ENCODE measurements around the gene ROMO1. TPM values are rescaled to one million over a fixed set of nuclear protein-coding genes. Genes with fewer than 3 reads are reported as not detected.

ROMO1 gene
- total and polyA plus RNA-seq, 4 experiments from 2014 or later, result 38.4 to 335 (median 158) TPM

DNA sequence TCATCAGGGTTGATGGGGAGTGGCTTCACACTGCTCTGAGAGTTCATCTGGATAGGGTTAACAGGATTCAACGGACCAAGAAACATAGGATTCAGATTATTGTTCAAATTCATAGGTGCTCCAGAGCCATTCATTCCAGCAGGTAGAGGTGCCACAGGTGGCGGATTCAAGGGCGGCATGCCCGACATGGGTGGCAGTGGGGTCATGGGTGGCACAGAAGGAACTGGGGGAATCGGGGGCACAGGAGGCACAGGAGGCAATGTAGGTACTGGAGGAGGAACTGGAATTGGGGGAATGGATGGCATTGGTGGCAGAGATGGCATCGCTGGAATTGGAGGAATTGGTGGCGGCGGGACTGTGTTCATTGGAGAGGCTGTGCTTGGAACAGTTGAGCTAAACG, 44.8 kb upstream of the ROMO1 start:
- no peaks in the 10 kb centered on the region for H3K27me3 ChIP-seq (ENCODE audit: insufficient read depth, low read length)
- Mint-ChIP-seq H3K27me3 (no peaks in the 10 kb centered on the region), H3K9me3 (no peaks in the 10 kb centered on the region), H3K27ac (no peak overlapping the region), H3K4me3 (no peak overlapping the region), H3K36me3 (peaks cover 16 to 30% of the 10 kb centered on the region in 2 donors), H3K4me1 (peaks cover 30 to 62% (median 34%) of the 10 kb centered on the region in 4 donors)
- H3K4me3 ChIP-seq (ENCODE audit: low read length in 2 of 2), result no peak overlapping the region
- CTCF ChIA-PET (ENCODE audit: partially characterized antibody), result interaction anchor here (1.2 kb wide), 1 partner anchor 50 kb away, joined by 3 read pairs; no protein-coding TSS in a partner anchor
- no peak for DNase-seq
- intact Hi-C loops (cut with micrococcal nuclease), result no loop called here
- peaks cover 61% of the 10 kb centered on the region for H3K4me1 ChIP-seq (ENCODE audit: insufficient read depth, low read length)
- H3K27ac ChIP-seq (ENCODE audit: low read depth, low read length), result no peak overlapping the region
- no peaks in the 10 kb centered on the region for H3K9me3 ChIP-seq (ENCODE audit: control insufficient read depth in 1 of 2, low read length in 2 of 2)
- H3K36me3 ChIP-seq (ENCODE audit: insufficient read depth, low read length), result peaks cover 37% of the 10 kb centered on the region
- POLR2A ChIA-PET (ENCODE audit: partially characterized antibody), result interaction anchor here (5.2 kb wide), 1 partner anchor 9 kb away, joined by 26 read pairs; the partner anchor contains the start of genes CPNE1 and RBM12

DNA sequence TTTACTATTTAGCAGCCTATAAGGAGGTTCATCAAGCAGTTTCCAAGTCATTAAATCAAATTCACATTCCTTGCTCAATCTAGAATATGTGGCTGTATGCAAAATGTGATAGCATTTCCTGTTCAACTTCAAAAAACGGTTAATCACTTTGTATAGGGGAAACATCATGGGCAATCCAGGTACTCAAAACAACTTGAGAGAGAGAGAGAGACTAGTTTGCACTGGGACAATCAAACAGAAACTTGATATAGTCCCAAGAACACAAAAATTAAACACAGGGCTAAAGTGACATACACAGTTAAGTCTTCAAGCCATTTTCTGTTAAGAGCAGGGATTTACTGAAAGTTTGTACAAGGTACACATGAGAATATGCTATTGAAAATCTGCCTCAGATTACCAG, 41.9 kb upstream of the ROMO1 start:
- peak overlapping the region; percentile 29 for H3K27ac ChIP-seq (ENCODE audit: low read depth, low read length)

DNA sequence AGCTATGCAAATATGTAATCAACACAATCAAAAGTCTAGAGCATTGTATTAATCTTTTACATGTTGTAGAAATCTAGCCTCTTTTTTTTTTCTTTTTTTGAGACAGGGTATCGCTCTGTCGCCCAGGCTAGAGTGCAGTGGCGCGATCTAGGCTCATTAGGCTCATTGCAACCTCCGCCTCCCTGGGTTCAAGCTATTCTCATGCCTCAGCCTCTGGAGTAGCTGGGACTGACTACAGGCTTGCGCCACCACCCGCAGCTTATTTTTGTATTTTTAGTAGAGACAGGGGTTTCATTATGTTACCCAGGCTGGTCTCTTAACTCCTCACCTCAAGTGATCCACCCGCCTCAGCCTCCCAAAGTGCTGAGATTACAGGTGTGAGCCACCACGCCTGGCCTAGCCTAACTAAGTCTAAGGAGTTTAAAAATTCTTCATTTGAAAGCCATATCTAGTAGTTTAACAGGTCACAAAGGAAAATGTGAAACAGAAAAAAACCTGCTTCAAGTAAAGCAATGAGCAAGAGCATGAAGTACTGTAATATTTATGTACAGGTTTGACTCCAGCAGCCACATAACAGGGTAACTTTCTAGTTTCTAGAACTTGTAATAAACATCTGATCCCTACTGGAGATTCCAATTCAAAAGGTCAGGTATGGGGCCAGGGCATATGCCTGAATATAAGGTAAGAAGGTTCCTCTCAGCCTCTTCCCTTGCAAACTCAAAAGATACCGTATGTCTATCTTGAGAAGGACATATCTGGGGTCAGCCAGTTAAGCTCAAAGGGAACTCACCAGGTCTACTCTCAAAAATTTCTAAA, 38.9 kb upstream of the ROMO1 start:
- H3K4me1 Mint-ChIP-seq, result peaks cover 0 to 87% (median 53%) of the 10 kb centered on the region in 4 donors
- CTCF ChIA-PET (ENCODE audit: partially characterized antibody), result interaction anchor here (1.0 to 1.9 kb wide), 4 partner anchors 15 to 224 kb away, joined by 3 to 6 read pairs (median 4); no protein-coding TSS in a partner anchor
- Histone ChIP-seq H3K9me3 (ENCODE audit: control insufficient read depth in 1 of 2, low read length in 2 of 2) (no peaks in the 10 kb centered on the region), H3K27ac (ENCODE audit: low read depth, low read length) (peak overlapping the region; percentile 99), H3K36me3 (ENCODE audit: insufficient read depth, low read length) (peaks cover 2% of the 10 kb centered on the region), H3K4me1 (ENCODE audit: insufficient read depth, low read length) (peaks cover 89% of the 10 kb centered on the region), H3K4me3 (ENCODE audit: low read length in 2 of 2) (peak overlapping the region; percentile 2 to 26), H3K27me3 (ENCODE audit: insufficient read depth, low read length) (no peaks in the 10 kb centered on the region)
- H3K36me3 Mint-ChIP-seq, result peaks cover 5 to 23% of the 10 kb centered on the region in 2 donors
- POLR2A ChIA-PET (ENCODE audit: partially characterized antibody), result interaction anchor here (0.6 to 2.9 kb wide), 9 partner anchors 10 to 293 kb away, joined by 3 to 21 read pairs (median 4); partner anchors contain the start of genes ERGIC3, NFS1, RBM39 and ROMO1
- peak overlapping the region; percentile 88 to 100 (median 99) for H3K27ac Mint-ChIP-seq
- peak overlapping the region; percentile 60 to 98 (median 96) for H3K4me3 Mint-ChIP-seq
- no peak for DNase-seq
- H3K27me3 Mint-ChIP-seq, result no peaks in the 10 kb centered on the region
- intact Hi-C loops (cut with micrococcal nuclease), result loop anchor here (5.0 kb wide), 2 partner anchors 58 to 292 kb away; partner anchors contain the start of gene SCAND1
- H3K9me3 Mint-ChIP-seq, result no peaks in the 10 kb centered on the region

More for the DNA sequence above, 41.9 kb upstream of the ROMO1 start:
- Mint-ChIP-seq H3K9me3 (no peaks in the 10 kb centered on the region), H3K4me3 (peak overlapping the region; percentile 6 to 76 (median 61)), H3K4me1 (peaks cover 2 to 65% (median 41%) of the 10 kb centered on the region in 4 donors), H3K27ac (peak overlapping the region; percentile 47 to 93 (median 77)), H3K27me3 (no peaks in the 10 kb centered on the region), H3K36me3 (peaks cover 8 to 16% of the 10 kb centered on the region in 2 donors)
- no peak for DNase-seq
- H3K36me3 ChIP-seq (ENCODE audit: insufficient read depth, low read length), result peaks cover 29% of the 10 kb centered on the region
- H3K9me3 ChIP-seq (ENCODE audit: control insufficient read depth in 1 of 2, low read length in 2 of 2), result no peaks in the 10 kb centered on the region
- peaks cover 76% of the 10 kb centered on the region for H3K4me1 ChIP-seq (ENCODE audit: insufficient read depth, low read length)
- CTCF ChIA-PET (ENCODE audit: partially characterized antibody), result interaction anchor here (1.2 kb wide), 1 partner anchor 32 kb away, joined by 3 read pairs; no protein-coding TSS in a partner anchor
- H3K4me3 ChIP-seq (ENCODE audit: low read length in 2 of 2), result no peak overlapping the region
- POLR2A ChIA-PET (ENCODE audit: partially characterized antibody), result interaction anchor here (1.5 kb wide), 1 partner anchor 85 kb away, joined by 5 read pairs; the partner anchor contains the start of gene RBM39
- intact Hi-C loops (cut with micrococcal nuclease), result no loop called here
- no peaks in the 10 kb centered on the region for H3K27me3 ChIP-seq (ENCODE audit: insufficient read depth, low read length)

DNA sequence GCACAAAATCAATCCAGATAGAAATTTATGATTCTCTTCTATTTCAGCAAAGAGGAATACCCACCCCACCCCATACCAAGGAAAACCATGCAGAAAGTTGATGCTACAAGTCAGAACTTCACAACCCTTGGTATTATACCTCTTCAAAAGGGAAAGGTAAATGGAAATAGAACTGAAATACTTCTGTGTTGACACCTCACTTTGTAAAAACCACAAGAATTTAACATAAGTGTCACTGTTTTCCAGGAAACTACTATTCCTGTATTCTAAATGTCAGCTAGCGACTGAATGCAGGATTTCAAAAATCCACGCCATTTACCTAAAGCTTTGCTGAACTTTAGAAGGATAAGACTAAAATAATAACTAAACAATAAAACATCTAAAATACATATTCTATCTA, 38.2 kb upstream of the ROMO1 start:
- CTCF ChIA-PET (ENCODE audit: partially characterized antibody), result interaction anchor here (1.2 to 1.9 kb wide), 2 partner anchors 42 to 56 kb away, joined by 3 to 4 read pairs; no protein-coding TSS in a partner anchor
- no peaks in the 10 kb centered on the region for H3K36me3 ChIP-seq (ENCODE audit: insufficient read depth, low read length)
- peaks cover 5 to 21% of the 10 kb centered on the region in 2 donors for H3K36me3 Mint-ChIP-seq
- H3K4me1 ChIP-seq (ENCODE audit: insufficient read depth, low read length), result peaks cover 83% of the 10 kb centered on the region
- H3K9me3 ChIP-seq (ENCODE audit: control insufficient read depth in 1 of 2, low read length in 2 of 2), result no peaks in the 10 kb centered on the region
- peak overlapping the region; percentile 88 to 98 (median 97) for H3K4me3 Mint-ChIP-seq
- peak overlapping the region; percentile 99 for H3K27ac ChIP-seq (ENCODE audit: low read depth, low read length)
- intact Hi-C loops (cut with micrococcal nuclease), result loop anchor here (5.0 kb wide), 2 partner anchors 59 to 291 kb away; partner anchors contain the start of gene SCAND1
- H3K27ac Mint-ChIP-seq, result peak overlapping the region; percentile 88 to 100 (median 99)
- peak overlapping the region; percentile 2 to 26 for H3K4me3 ChIP-seq (ENCODE audit: low read length in 2 of 2)
- no peaks in the 10 kb centered on the region for H3K9me3 Mint-ChIP-seq
- no peaks in the 10 kb centered on the region for H3K27me3 ChIP-seq (ENCODE audit: insufficient read depth, low read length)
- no peak for DNase-seq
- POLR2A ChIA-PET (ENCODE audit: partially characterized antibody), result interaction anchor here (0.7 to 2.9 kb wide), 7 partner anchors 9 to 292 kb away, joined by 3 to 21 read pairs (median 4); partner anchors contain the start of genes ERGIC3, NFS1, RBM39 and ROMO1
- H3K4me1 Mint-ChIP-seq, result peaks cover 0 to 87% (median 53%) of the 10 kb centered on the region in 4 donors
- no peaks in the 10 kb centered on the region for H3K27me3 Mint-ChIP-seq

DNA sequence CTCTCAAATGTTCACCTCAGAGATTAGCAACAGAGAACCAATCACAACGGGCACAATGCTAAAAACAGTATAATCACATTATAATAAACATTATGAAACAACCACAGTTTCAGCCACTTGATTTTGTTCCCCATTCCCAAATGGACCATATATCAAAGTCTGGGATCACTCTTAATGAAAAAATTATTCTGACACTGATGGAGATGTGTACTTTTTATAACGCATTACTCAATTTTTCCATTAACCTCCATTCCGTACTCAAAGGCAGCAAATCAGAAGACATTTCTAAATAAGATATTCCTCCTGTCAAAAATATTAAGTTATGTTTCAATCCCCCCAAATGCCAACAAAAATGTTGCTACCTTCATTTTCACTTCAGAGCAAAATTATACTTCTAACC, 37.3 kb upstream of the ROMO1 start:
- no peaks in the 10 kb centered on the region for H3K27me3 ChIP-seq (ENCODE audit: insufficient read depth, low read length)
- no peaks in the 10 kb centered on the region for H3K9me3 ChIP-seq (ENCODE audit: control insufficient read depth in 1 of 2, low read length in 2 of 2)
- peaks cover 75% of the 10 kb centered on the region for H3K4me1 ChIP-seq (ENCODE audit: insufficient read depth, low read length)
- Mint-ChIP-seq H3K27me3 (no peaks in the 10 kb centered on the region), H3K9me3 (no peaks in the 10 kb centered on the region), H3K27ac (peak overlapping the region; percentile 95 to 100 (median 99)), H3K4me1 (peaks cover 0 to 78% (median 52%) of the 10 kb centered on the region in 4 donors), H3K36me3 (peaks cover 5 to 17% of the 10 kb centered on the region in 2 donors), H3K4me3 (peak overlapping the region; percentile 88 to 98 (median 97))
- intact Hi-C loops (cut with micrococcal nuclease), result loop anchor here (5.0 kb wide), 2 partner anchors 60 to 290 kb away; partner anchors contain the start of gene SCAND1
- DNase-seq, result no peak
- no peaks in the 10 kb centered on the region for H3K36me3 ChIP-seq (ENCODE audit: insufficient read depth, low read length)
- CTCF ChIA-PET (ENCODE audit: partially characterized antibody), result interaction anchor here (1.2 to 1.9 kb wide), 2 partner anchors 43 to 57 kb away, joined by 3 to 4 read pairs; no protein-coding TSS in a partner anchor
- POLR2A ChIA-PET (ENCODE audit: partially characterized antibody), result interaction anchor here (0.7 to 3.3 kb wide), 5 partner anchors 10 to 292 kb away, joined by 3 to 97 read pairs (median 4); partner anchors contain the start of genes ERGIC3, RBM39, SCAND1 and SPAG4
- H3K4me3 ChIP-seq (ENCODE audit: low read length in 2 of 2), result peak overlapping the region; percentile 12 to 13
- peak overlapping the region; percentile 99 for H3K27ac ChIP-seq (ENCODE audit: low read depth, low read length)

DNA sequence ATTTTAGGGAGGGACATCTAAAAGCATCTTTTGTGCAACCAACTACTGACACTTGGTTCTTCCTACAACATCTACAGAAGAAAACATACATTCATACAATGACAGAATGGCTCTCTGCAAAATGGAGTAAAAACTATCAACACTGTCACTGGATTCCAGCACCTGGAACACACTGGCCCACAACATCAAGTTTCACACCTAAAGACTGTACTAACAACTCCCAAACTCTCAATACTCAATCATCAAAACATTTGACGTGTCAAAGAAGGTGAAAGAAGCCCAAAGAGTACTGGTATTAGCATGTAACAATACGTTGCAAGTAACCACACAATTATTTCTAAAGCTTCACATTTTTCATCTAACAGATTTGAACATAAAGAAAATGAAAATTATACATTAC, 36.7 kb upstream of the ROMO1 start:
- ChIA-PET POLR2A (ENCODE audit: partially characterized antibody) (interaction anchor here (1.8 to 4.5 kb wide), 9 partner anchors 8 to 291 kb away, joined by 6 to 106 read pairs (median 25); partner anchors contain the start of genes RBM39, SCAND1 and SPAG4), CTCF (ENCODE audit: partially characterized antibody) (interaction anchor here (1.4 to 3.1 kb wide), 4 partner anchors 43 to 179 kb away, joined by 3 to 22 read pairs (median 4); partner anchors contain the start of gene SPAG4)
- Mint-ChIP-seq H3K27ac (peak overlapping the region; percentile 95 to 100 (median 99)), H3K36me3 (peaks cover 0 to 13% of the 10 kb centered on the region in 2 donors), H3K9me3 (no peaks in the 10 kb centered on the region), H3K27me3 (no peaks in the 10 kb centered on the region), H3K4me1 (peaks cover 0 to 72% (median 46%) of the 10 kb centered on the region in 4 donors), H3K4me3 (peak overlapping the region; percentile 88 to 98 (median 97))
- DNase-seq, result no peak
- Histone ChIP-seq H3K36me3 (ENCODE audit: insufficient read depth, low read length) (no peaks in the 10 kb centered on the region), H3K4me1 (ENCODE audit: insufficient read depth, low read length) (peaks cover 68% of the 10 kb centered on the region), H3K9me3 (ENCODE audit: control insufficient read depth in 1 of 2, low read length in 2 of 2) (no peaks in the 10 kb centered on the region), H3K27ac (ENCODE audit: low read depth, low read length) (peak overlapping the region; percentile 99), H3K27me3 (ENCODE audit: insufficient read depth, low read length) (no peaks in the 10 kb centered on the region), H3K4me3 (ENCODE audit: low read length in 2 of 2) (peak overlapping the region; percentile 13 to 32)
- intact Hi-C loops (cut with micrococcal nuclease), result loop anchor here (5.0 kb wide), 2 partner anchors 60 to 290 kb away; partner anchors contain the start of gene SCAND1
